PC-3 (cell line): ENCODE measurements around the gene RTN1. TPM values are rescaled to one million over a fixed set of nuclear protein-coding genes. Genes with fewer than 3 reads are reported as not detected.

ENCODE experiments used
- ATAC-seq: fragments of 200-7000 bp; cut with Tn5 transposase; 2 replicates; pipeline ENCODE4 v1.9.1; 2020; ENCODE audit warnings: mild to moderate bottlenecking, moderate library complexity
- BruUV-seq: library from RNA; stranded (reverse); fragments of 400-500 nt; replicated peaks from 2 replicates; lab custom pipeline; 2021; lab: Mats Ljungman, UMichigan
- CTCF ChIA-PET: fragments of 300-600 bp; sonication (Branson Sonifier 250); formaldehyde crosslinking; loops from one replicate; lab custom pipeline; 2022; ENCODE audit warnings: antibody characterized with exemption; lab: Charles Lee
- POLR2A ChIA-PET: fragments of 300-600 bp; sonication (Branson Sonifier 250); formaldehyde crosslinking; loops from one replicate; lab custom pipeline; 2022; ENCODE audit warnings: antibody characterized with exemption; ENCODE audit not compliant: unreplicated experiment; lab: Charles Lee
- DNase-seq: peaks from one replicate; pipeline ENCODE4 v3.0.0-alpha.2; 2015
- H2AFZ ChIP-seq: fragments of 300-600 bp; sonication (generic); 2 replicates; pipeline ENCODE4 v1.6.0; 2016; ENCODE audit warnings: antibody characterized with exemption, low read length
- H3F3A ChIP-seq: fragments of 300-600 bp; sonication (generic); one replicate; pipeline ENCODE4 v1.6.0; 2017; ENCODE audit warnings: antibody characterized with exemption, low read length, control low read depth, mild to moderate bottlenecking; ENCODE audit not compliant: unreplicated experiment
- H3K27ac ChIP-seq: fragments of 300-600 bp; sonication (generic); 2 replicates; pipeline ENCODE4 v1.5.1; 2016; ENCODE audit warnings: mild to moderate bottlenecking, low read length
- H3K27me3 ChIP-seq: fragments of 300-600 bp; sonication (generic); 2 replicates; pipeline ENCODE4 v1.6.1; 2016; ENCODE audit warnings: low read length, mixed read lengths
- H3K36me3 ChIP-seq: fragments of 300-600 bp; sonication (generic); 2 replicates; pipeline ENCODE4 v1.6.1; 2016; ENCODE audit warnings: low read depth, mixed run types, low read length, mixed read lengths
- H3K4me1 ChIP-seq: fragments of 300-600 bp; sonication (generic); 2 replicates; pipeline ENCODE4 v1.5.1; 2016; ENCODE audit warnings: low read length; ENCODE audit not compliant: insufficient read depth
- H3K4me2 ChIP-seq: fragments of 300-600 bp; sonication (generic); 2 replicates; pipeline ENCODE4 v1.6.0; 2016; ENCODE audit warnings: low read length
- H3K4me3 ChIP-seq: fragments of 300-600 bp; sonication (generic); 2 replicates; pipeline ENCODE4 v1.5.1; 2016; ENCODE audit warnings: mild to moderate bottlenecking, low read length, mixed read lengths
- H3K79me2 ChIP-seq: fragments of 300-600 bp; sonication (generic); 2 replicates; pipeline ENCODE4 v1.6.1; 2017; ENCODE audit warnings: low read length, mixed read lengths
- H3K9ac ChIP-seq: fragments of 300-600 bp; sonication (generic); 2 replicates; pipeline ENCODE4 v1.6.0; 2016; ENCODE audit warnings: mild to moderate bottlenecking, low read length
- H3K9me2 ChIP-seq: fragments of 300-600 bp; sonication (generic); replicated peaks from 2 replicates; pipeline ENCODE4 v1.6.1; 2016; ENCODE audit warnings: mixed run types, low read length, mixed read lengths
- H3K9me3 ChIP-seq: fragments of 300-600 bp; sonication (generic); 2 replicates; pipeline ENCODE4 v1.6.1; 2016; ENCODE audit warnings: low read length, mixed read lengths
- H4K20me1 ChIP-seq: fragments of 300-600 bp; sonication (generic); 2 replicates; pipeline ENCODE4 v1.6.1; 2016; ENCODE audit warnings: low read length, mixed read lengths
- EZH2 ChIP-seq: fragments of 300-600 bp; sonication (generic); IDR thresholded peaks from one replicate; pipeline ENCODE4 v1.6.1; 2017; ENCODE audit warnings: antibody characterized with exemption, mild to moderate bottlenecking, low read length; ENCODE audit not compliant: unreplicated experiment
- EZH2phosphoT487 ChIP-seq: fragments of 300-600 bp; sonication (generic); IDR thresholded peaks from 2 replicates; pipeline ENCODE4 v1.6.1; 2018; ENCODE audit warnings: mild to moderate bottlenecking, antibody characterized with exemption, low read length, borderline replicate concordance
- intact Hi-C: fragments of 100-400 bp; cut with micrococcal nuclease; formaldehyde crosslinking; loops from 2 replicates; pipeline ENCODE4 v1.9.0; 2023
- microRNA-seq: library from miRNA; unstranded; fragments of <30 nt; microRNA quantifications from one replicate; pipeline ENCODE4 v1.1.0, GENCODE V29; 2020; ENCODE audit not compliant: unreplicated experiment
- total RNA-seq: library from RNA; depleted of rRNA; stranded (reverse); fragments of >200 nt; gene quantifications from 2 replicates; pipeline ENCODE4 v1.2.3, GENCODE V29; 2014; rRNA removed
- TF ChIP-seq, protein P1 (sequence below): fragments of 300-600 bp; sonication (generic); conservative IDR thresholded peaks from 2 replicates; pipeline ENCODE4 v1.5.1; 2017; ENCODE audit warnings: antibody characterized with exemption, low read depth, mild to moderate bottlenecking, low read length

The RTN1 gene
- total RNA-seq, 1 experiment from 2014 or later: not detected

DNA sequence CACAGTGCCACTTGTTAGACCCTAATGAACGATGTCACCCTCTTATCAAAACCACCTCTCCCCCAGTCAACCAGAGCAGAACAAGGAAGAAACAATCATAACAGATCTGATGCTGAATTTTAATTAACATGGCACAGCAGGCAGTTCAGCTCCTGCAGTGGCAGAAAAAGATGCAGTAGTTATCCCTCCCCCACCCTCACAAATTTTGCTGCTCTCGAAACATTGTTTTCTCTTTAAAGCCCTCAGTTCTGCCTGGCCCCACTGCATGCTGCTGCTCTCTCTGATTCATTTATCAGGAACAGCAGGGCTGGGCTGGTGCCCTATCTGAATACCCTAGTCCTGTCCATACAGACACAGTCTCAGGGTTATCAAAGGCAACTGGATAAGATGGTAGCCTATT lies 306.2 kb downstream of the RTN1 start:
- no TSS peak for BruUV-seq
- Histone ChIP-seq H3K27me3 (peaks cover 21% of the 10 kb centered on the region), H3K4me2 (peak overlapping the region; percentile 27), H4K20me1 (no peaks in the 10 kb centered on the region), H3K9ac (no peak overlapping the region), H3K4me1 (peaks cover 31% of the 10 kb centered on the region), H3K9me3 (no peaks in the 10 kb centered on the region), H3K79me2 (no peaks in the 10 kb centered on the region), H3K27ac (no peak overlapping the region), H2AFZ (no peak overlapping the region), H3K9me2 (peaks cover 4% of the 10 kb centered on the region; the same call in 1 of the 2 replicates), H3K36me3 (no peaks in the 10 kb centered on the region), H3F3A (peaks cover 3% of the 10 kb centered on the region), H3K4me3 (no peak overlapping the region)
- ChIA-PET POLR2A (no interaction called here), CTCF (no interaction called here)
- DNase-seq: no peak
- intact Hi-C loops: no loop called here
- no peak for ATAC-seq
- TF ChIP-seq, protein P1, sequence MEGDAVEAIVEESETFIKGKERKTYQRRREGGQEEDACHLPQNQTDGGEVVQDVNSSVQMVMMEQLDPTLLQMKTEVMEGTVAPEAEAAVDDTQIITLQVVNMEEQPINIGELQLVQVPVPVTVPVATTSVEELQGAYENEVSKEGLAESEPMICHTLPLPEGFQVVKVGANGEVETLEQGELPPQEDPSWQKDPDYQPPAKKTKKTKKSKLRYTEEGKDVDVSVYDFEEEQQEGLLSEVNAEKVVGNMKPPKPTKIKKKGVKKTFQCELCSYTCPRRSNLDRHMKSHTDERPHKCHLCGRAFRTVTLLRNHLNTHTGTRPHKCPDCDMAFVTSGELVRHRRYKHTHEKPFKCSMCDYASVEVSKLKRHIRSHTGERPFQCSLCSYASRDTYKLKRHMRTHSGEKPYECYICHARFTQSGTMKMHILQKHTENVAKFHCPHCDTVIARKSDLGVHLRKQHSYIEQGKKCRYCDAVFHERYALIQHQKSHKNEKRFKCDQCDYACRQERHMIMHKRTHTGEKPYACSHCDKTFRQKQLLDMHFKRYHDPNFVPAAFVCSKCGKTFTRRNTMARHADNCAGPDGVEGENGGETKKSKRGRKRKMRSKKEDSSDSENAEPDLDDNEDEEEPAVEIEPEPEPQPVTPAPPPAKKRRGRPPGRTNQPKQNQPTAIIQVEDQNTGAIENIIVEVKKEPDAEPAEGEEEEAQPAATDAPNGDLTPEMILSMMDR: no peak
- TF ChIP-seq EZH2phosphoT487 (no peak), EZH2 (no peak)

DNA sequence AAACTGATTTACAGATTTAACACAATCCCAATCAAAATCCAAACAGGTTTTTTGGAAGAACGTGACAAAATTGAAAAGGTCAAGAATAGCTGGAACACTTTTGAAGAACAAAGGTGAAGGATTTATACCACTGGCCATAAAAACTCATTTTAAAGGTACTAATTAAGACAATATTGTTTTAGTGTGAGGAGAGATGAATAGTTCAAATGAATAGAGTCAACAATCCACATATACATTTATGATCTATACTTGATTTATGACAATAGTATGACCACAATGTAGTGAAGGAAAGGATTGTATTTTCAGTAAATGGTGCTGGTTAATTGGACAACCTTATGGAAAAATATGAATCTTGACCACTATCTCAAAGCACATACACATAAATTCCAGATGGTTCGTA lies 323.3 kb downstream of the RTN1 start:
- TF ChIP-seq EZH2phosphoT487: no peak
- TF ChIP-seq, protein P1: no peak
- no peak for TF ChIP-seq EZH2

More for the DNA sequence above, 323.3 kb downstream of the RTN1 start:
- Histone ChIP-seq H3F3A (no peaks in the 10 kb centered on the region), H3K27me3 (peaks cover 32% of the 10 kb centered on the region), H3K4me1 (no peaks in the 10 kb centered on the region), H3K4me2 (no peak overlapping the region), H3K9me3 (peaks cover 4% of the 10 kb centered on the region; the same call in 1 of the 2 replicates), H3K9ac (no peak overlapping the region), H3K27ac (no peak overlapping the region), H3K9me2 (no peaks in the 10 kb centered on the region), H4K20me1 (no peaks in the 10 kb centered on the region), H3K4me3 (no peak overlapping the region), H3K79me2 (no peaks in the 10 kb centered on the region), H3K36me3 (no peaks in the 10 kb centered on the region), H2AFZ (no peak overlapping the region)
- intact Hi-C loops: no loop called here
- DNase-seq: no peak
- no TSS peak for BruUV-seq
- CTCF ChIA-PET: no interaction called here
- no peak for ATAC-seq
- POLR2A ChIA-PET: no interaction called here

Small RNA genes lying within 50 kb of the gene (microRNA-seq; reads per million reads assigned to microRNA genes)
- not detected for gene MIR5586

Other genes with a start within 250 kb of the RTN1 start
- gene LRRC9, start 49.4 kb upstream of the RTN1 start, total RNA-seq: not detected in 2 replicates
- gene PCNX4, start 221.1 kb upstream of the RTN1 start, total RNA-seq: 117 and 151 TPM in 2 replicates